ENCODE measurements around the gene SORBS1.

GRCh38 chr10:95445837-95446486 lies 115.2 kb downstream of the SORBS1 start:
- TF ChIP-seq CTCF (IDR thresholded peaks at IDR 0.05) (peak; percentile 74), FOXK1 (CRISPR knock-in tag; IDR thresholded peaks at IDR 0.05) (no peak), ZNF317 (CRISPR knock-in tag; IDR thresholded peaks at IDR 0.05; ENCODE audit: borderline replicate concordance, low read depth) (no peak), ZNF263 (CRISPR knock-in tag; IDR thresholded peaks at IDR 0.05; ENCODE audit: low read depth) (no peak), MAX (CRISPR knock-in tag; IDR thresholded peaks at IDR 0.05) (no peak), TP53 (CRISPR knock-in tag; IDR thresholded peaks at IDR 0.05) (no peak), FOXJ3 (CRISPR knock-in tag; IDR thresholded peaks at IDR 0.05; ENCODE audit: borderline replicate concordance) (no peak), HMGXB4 (CRISPR knock-in tag; IDR thresholded peaks at IDR 0.05) (no peak), ZBTB43 (CRISPR knock-in tag; IDR thresholded peaks at IDR 0.05) (no peak)

Data from WTC11 (cell line).